Colon (tissue), 2 donors: ENCODE data around the gene NADSYN1.
"Not testable (repeated sequence)": the region's sequence is repeated elsewhere in the genome, so short reads cannot be mapped to it uniquely, and the experiment has no call there.

Experiments used
- FAIRE-seq: peaks from 2 replicates; lab custom pipeline; 2012; peaks lifted over from hg19 to GRCh38; lab: Jason Lieb, UNC
- donor health status: control.
- donor health status: control.

Gene NADSYN1

GRCh38 chr11:71527576-71528210 is 74.7 kb downstream of the NADSYN1 start:
- no peak for FAIRE-seq

DNA sequence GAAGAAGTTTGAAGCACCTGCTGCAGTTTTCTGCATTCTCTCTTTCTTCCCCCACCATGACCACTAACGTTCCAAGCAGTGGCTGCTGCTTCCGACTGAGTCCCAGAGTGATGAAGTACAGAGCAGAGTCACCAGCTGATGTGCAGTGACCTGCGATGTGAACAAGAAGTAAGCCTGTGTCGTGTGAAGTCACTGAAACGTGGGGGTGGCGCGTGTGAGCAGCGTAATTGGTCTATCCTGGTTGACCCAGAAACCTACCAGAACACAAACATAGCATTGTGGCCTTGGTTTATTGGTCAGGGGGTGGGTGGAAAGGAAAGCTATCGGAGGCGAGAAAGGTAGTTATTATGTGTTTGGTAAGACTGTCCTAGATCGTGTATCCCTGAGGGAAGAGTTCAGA is 77.6 kb downstream of the NADSYN1 start:
- FAIRE-seq: no peak

- no peak for FAIRE-seq
Measured at GRCh38 chr11:71532036-71532610, 79.1 kb downstream of the NADSYN1 start.

DNA sequence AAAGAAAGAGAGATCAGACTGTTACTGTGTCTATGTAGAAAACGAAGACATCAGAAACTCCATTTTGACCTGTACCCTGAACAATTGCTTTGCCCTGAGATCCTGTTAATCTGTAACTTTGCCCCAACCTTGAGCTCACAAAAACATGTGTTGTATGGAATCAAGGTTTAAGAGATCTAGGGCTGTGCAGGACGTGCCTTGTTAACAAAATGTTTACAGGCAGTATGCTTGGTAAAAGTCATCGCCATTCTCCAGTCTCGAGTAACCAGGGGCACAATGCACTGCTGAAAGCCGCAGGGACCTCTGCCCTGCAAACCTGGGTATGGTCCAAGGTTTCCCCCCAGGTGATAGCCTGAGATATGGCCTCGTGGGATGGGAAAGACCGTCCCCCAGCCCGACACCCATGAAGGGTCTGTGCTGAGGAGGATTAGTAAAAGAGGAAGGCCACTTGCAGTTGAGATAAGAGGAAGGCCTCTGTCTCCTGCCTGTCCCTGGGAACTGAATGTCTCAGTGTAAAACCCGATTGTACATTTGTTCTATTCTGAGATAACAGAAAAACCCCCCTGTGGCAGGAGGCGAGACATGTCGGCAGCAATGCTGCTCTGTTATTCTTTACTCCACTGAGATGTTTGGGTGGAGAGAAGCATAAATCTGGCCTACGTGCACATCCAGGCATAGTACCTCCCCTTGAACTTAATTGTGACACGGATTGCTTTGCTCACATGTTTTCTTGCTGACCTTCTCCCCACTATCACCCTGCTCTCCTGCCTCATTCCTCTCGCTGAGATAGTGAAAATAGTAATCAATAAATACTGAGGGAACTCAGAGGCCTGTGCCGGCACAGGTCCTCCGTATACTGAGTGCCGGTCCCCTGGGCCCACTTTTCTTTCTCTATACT is 82.0 kb downstream of the NADSYN1 start:
- not testable (repeated sequence) for FAIRE-seq

DNA sequence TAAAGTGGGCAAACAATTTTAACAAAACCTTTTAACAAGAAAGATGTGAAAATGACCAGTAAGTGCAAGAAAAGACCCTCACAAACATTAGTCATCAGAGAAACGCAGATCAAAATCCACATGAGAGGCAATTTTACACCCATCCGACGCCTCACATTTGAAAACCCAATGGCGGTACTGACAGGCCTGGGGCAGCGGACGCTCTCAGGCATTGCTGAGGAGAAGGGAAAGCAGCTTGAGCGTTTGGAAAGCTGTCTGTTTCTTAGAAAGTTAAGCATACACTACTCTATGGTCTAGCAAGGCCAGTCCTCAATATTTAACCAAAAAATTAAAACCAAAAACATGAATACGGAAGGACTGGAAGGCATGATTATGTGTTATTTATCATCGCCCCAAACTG is 82.8 kb downstream of the NADSYN1 start:
- FAIRE-seq: no peak

GRCh38 chr11:71537537-71537936 is 84.5 kb downstream of the NADSYN1 start:
- FAIRE-seq: no peak

GRCh38 chr11:71537977-71538665 is 85.1 kb downstream of the NADSYN1 start, which contains the start of gene KRTAP5-8:
TSS of gene KRTAP5-8 (plus strand) at chr11:71538025. CDS start at chr11:71538056, 31 bp downstream.
- not testable (repeated sequence) for FAIRE-seq

DNA sequence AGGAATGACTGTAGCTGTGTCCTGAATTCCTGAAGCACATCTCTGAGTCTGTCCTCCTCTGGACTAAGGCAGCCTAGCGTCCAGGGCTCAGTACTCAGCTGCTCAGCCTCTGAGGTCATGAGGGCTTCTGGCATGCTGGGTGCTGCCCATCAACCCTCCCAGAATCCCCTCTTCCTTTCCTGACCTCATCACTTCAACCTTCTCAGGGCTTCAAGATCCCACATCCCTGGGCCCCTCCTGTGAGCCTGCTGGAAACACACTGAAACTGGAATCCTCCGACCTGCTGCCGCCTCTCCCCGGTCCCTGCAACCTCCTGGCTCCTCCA is 85.6 kb downstream of the NADSYN1 start:
- FAIRE-seq: no peak

GRCh38 chr11:71539017-71539416 is 86.0 kb downstream of the NADSYN1 start:
- no peak for FAIRE-seq

DNA sequence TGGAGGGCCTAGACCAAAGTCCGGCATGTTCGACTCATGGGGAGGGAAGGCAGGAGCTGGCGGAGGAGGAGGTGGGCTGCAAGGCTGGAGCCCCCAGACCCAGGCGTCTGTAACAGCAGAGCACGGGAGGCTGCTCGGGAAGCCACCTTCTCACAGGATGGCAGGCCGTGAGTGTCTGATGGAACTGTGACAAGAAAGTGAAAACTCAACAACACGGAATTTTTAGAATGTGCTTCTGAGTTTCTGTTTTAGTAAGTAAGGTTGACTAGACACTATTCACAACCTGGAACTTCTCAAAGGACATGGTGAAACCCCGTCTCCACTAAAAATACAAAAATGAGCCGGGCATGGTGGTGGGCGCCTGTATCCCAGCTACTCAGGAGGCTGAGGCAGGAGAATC is 87.0 kb downstream of the NADSYN1 start:
- FAIRE-seq: not testable (repeated sequence)

DNA sequence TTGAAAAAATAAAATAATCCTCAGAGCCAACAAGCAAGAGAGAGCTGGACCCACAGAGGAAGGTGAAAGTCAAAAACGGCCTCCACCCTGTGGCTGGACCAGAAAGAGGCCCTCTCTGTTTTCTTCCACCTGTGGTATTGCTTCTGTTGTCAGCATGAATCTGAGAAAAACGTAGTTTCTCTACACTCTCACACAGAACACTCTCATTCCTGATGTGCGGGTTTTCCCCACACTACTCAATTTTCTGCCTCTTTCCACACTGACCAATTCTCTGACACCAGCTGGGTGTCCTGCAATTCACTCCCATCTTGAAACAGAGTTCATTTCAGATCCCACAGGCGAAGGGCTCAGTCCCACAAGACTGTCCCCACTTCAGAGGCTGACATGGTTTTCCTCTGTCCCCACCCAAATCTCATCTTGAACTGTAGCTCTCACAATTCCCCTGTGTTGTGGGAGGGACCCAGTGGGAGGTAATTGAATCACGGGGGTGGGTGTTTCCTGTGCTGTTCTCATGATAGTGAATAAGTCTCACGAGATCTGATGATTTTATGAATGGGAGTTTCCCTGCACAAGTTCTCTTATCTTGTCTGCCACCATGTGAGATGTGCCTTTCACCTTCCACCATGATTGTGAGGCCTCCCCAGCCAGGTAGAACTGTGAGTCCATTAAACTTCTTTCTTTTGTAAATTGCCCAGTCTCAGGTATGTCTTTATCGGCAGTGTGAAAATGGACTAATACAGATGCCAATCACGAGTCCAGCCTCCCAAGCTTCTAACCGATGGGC is 87.7 kb downstream of the NADSYN1 start:
- not testable (repeated sequence) for FAIRE-seq

- no peak for FAIRE-seq
Measured at GRCh38 chr11:71542382-71542781, 89.4 kb downstream of the NADSYN1 start.

DNA sequence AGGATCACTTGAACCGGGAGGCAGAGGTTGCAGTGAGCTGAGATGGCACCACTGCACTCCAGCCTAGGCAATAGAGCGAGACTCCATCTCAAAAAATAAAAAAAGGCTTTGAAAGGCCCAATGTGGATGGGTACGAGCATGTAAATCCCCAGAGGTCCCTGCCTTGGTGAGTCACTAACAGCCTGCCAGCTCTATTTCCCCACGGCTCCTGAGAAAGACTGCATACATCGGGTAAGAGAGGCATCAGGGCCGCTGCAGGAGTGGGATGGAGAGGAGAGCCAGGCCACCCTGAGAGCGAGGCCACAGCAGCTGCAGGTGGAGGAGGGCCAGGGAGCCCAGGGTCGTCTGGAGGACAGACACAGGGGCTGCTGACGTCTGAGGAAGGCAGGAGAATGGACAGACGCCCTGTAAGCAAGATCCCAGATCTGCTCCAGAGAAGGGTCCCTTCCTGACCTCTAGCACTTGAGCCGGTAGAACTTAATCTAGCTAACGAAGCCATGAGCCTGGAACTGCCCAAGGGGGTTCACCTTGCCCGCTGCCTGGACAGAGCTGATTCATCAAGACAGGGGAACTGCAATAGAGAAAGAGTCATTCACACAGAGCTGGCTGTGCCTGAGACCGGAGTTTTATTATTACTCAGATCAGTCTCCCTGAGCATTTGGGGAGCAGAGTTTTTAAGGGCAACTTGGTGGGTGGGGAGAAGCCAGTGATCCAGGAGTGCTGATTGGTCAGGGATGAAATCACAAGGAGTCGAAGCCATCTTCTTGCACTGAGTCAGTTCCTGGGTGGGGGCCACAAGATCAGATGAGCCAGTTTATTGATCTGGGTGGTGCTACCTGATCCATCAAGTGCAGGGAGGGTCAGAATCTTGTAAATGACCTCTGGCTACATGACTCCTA is 90.1 kb downstream of the NADSYN1 start:
- no peak for FAIRE-seq

DNA sequence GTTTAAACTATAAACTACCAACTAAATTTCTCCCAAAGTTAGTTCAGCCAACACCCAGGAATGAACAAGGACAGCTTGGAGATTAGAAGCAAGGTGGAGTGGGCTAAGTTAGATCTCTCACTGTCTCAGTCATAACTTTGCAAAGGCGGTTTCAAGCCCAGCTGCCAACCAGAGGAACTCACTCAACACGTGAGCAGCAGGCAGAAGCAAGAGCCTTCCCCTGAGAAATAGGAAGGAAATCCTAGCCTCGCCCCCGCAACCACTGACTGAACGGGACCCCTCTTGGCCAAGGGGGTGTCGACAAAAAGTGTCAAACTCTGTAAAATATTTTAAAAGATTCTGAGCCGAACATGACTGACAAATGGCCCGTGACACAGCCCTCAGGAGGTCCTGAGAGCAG is 90.9 kb downstream of the NADSYN1 start:
- FAIRE-seq: no peak

- FAIRE-seq: no peak
Measured at GRCh38 chr11:71544525-71545214, 91.7 kb downstream of the NADSYN1 start.

DNA sequence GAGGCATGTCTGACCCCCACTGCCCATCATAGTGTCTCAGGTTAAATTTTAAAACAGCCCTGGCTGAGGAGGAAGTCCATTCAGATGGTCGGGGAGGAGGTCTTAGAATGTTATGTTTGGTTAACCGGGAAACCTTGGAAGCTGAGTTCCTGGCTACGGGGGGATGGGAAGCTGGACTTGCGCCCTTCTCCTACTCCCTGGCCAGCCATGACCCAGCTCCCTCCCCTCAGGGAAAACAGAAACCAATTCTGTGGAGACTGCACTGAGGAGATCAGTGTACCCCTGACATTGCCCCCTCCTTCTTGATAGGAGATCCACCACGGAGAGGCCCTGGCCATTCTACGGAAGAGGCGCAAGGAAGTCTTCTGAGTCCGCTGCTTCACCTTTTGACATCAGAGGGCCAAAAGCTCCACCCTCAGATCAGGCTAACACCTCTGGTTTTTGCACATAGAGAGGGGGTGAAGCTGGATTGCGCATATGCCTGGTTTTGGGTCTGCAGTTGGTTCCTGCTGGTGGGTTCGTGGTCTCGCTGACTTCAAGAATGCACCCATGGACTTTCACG is 92.5 kb downstream of the NADSYN1 start:
- no peak for FAIRE-seq

DNA sequence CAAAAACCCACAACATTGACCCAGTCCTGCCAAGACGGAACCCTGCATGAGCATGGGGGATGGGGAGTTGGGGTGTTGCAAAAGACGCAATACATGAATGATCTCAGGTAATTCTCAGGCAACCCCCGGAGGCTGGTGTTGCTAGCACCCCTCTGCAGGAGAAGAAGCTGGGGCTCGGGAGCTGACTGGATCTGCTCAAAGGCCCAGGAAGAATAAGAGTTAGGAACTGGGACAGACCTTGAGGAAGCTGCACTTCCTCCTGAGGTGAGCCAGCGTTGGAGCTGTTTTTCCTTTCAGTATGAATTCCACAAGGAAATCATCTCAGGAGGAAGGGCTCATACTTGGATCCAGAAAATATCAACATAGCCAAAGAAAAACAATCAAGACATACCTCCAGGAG is 95.1 kb downstream of the NADSYN1 start, which contains the start of gene KRTAP5-9:
Gene KRTAP5-9, plus strand, starts transcription at position 301 of the 400 bp plus-strand sequence. CDS start 238 bp downstream, outside the sequence.
- FAIRE-seq: no peak

DNA sequence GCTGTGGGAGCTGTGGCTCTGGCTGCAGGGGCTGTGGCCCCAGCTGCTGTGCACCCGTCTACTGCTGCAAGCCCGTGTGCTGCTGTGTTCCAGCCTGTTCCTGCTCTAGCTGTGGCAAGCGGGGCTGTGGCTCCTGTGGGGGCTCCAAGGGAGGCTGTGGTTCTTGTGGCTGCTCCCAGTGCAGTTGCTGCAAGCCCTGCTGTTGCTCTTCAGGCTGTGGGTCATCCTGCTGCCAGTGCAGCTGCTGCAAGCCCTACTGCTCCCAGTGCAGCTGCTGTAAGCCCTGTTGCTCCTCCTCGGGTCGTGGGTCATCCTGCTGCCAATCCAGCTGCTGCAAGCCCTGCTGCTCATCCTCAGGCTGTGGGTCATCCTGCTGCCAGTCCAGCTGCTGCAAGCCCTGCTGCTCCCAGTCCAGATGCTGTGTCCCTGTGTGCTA is 95.7 kb downstream of the NADSYN1 start:
- no peak for FAIRE-seq
